GM18511 (cell line): ENCODE measurements around the gene INCA1.
A peak's percentile ranks its signal among the peaks of the same experiment; 100 is the strongest.

Experiments
- ATAC-seq: cut with Tn5 transposase; IDR thresholded peaks from one replicate; pipeline ENCODE4 v1.9.1; 2021; ENCODE audit warnings: mild to moderate bottlenecking, moderate library complexity; ENCODE audit not compliant: unreplicated experiment

Gene INCA1

DNA sequence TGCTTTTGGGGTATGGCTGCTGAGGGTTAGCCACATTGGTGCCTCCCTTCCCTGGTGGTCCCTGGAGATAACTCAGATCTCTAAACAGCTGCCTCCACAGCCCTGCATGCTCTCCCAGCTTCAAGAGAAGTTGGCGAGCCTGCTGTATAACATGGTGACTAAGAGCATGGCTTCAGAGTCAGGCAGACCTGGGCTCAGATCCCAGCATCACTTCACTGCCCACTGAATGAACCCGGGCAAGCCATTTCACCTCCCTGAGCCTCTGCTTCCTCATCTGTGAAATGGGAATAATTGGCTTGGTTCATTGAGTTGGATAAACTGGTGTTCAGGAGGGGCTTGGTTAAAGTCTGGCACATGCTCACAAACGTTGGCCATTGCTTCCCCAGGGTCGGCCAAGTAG, 17.0 kb upstream of the INCA1 start:
- ATAC-seq = no peak

- ATAC-seq = no peak
Observed at GRCh38 chr17:5011928-5012327, 14.6 kb upstream of the INCA1 start.

DNA sequence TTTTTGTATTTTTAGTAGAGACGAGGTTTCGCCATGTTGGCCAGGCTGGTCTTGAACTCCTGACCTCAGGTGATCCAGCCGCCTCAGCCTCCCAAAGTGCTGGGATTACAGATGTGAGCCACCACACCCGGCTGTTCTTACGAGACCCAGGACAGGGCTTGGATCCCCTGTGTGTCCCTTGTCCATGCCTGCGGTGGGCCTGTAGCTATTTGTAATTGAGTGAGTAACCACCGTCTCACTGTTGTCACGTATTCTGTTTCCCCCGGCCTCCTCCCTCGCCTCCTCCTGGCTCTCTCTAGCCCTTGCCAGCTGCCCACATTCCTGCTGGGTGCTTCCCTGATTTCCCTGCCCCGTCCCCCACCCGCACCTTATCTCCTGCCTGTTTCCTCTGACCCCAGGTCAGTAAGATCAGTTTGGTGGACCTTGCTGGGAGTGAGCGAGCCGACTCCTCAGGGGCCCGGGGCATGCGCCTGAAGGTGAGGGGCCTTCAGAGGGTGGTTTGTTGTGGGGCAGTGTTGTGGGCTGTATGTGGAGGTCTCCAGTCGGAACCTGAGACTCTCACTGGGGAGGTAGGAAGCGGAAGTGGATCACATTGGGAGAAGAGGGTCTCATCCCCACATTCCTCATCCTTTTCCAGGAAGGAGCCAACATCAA, 6.0 kb upstream of the INCA1 start:
- no peak for ATAC-seq

- ATAC-seq = no peak
Observed at GRCh38 chr17:5002121-5002788, 4.9 kb upstream of the INCA1 start.

- no peak for ATAC-seq
Observed at GRCh38 chr17:5000237-5000639, 2.9 kb upstream of the INCA1 start.

DNA sequence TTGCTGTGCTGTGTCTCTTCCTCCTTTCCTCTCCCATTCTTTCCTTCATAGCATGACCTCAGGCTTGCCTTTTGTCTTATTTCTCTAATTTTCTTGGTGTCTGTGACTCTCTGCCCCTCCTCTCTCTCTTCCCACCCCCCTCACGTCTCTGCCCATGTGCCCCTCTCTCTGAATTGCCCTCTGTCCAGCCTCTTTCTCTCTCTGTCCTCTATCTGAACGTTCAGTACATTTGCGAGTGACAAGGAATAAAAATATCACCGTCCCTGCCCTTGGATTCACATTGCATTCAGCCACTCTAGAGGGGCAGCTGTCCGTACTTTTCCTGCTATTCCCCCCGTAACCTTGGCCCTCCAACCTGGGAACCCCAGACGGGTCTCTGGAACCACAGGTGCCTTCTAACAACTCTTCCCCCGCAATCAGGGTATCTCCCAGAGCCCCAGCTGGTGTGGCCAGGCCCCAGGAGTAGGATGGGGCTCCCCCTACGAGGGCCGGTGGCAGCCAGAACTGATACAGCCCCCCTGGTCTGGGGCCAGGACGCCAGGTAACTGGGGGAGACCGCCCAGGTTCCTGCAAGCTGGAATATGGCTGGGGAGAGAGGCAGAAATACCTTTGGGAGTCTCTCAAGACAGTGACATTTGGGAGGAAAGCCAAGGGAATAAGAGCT, 2.2 kb upstream of the INCA1 start:
- no peak for ATAC-seq

DNA sequence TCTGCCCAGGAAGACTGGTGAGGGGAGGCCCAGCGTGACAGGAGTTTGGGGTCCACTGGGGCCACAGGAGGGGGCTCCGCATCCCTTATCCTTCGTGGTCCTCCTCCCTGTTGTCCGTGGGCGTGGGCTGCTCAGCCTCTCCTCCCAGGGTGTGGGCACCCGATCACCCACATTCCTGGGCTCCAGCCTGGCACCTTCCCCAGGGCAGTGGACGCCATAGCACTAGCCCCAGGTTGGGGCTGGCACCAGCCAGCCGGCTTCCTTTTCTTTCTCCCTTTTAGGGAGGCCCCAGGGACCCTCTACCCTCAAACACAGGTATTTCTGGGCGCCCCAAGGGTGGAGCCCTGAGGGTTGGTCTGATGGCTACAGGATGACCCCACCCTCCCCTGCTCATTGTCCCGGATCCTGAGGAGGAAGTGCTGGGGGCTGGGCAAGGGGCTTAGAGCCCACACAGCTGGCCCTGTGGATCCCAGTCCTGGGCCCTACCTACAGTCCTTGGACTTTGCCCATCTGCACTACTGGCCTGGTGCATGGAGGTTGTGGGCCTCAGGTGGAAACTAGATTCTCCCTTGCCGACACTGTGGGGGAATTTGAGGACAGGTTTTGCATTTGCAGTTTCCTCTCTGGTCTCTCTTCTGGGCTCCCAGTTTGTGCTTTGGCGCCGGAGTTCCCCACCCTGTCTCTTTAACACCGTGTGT, 1.6 kb upstream of the INCA1 start:
- no peak for ATAC-seq

DNA sequence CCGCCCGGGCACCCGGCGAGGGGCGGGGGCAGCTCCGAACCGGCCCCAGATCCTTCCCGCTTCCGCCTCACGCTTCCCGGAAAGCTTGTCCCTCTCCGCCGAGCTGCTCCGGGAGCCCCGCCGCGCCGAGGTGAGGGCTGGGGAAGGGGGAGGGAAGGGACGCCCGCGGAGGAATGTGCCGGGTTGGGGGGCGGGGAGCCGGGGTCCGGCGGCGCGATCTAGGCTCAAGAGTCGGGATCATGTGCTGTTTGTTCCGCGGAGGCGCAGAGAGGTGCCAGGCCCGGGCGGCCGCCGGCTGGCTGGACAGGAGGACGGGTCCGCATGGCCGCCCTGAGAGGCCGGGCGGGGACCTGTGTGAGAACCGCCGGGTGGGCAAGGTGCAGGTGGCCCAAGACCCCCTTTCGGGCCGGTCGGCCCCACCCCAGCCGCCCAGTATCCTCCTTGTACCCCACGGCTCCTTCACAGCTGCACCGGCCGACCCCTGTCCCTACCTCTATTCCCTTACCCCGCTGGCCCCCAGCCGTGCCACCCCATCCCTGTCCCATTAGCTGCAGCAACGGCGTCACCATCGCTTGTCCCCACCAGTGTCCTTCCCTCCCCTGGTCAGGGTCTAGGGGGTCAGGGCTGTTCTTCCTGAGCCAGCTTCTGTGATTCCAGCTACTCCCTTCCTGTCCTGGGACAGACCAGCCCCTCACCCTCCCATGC, 857 bp upstream of the INCA1 start:
- peak; percentile 23 for ATAC-seq

DNA sequence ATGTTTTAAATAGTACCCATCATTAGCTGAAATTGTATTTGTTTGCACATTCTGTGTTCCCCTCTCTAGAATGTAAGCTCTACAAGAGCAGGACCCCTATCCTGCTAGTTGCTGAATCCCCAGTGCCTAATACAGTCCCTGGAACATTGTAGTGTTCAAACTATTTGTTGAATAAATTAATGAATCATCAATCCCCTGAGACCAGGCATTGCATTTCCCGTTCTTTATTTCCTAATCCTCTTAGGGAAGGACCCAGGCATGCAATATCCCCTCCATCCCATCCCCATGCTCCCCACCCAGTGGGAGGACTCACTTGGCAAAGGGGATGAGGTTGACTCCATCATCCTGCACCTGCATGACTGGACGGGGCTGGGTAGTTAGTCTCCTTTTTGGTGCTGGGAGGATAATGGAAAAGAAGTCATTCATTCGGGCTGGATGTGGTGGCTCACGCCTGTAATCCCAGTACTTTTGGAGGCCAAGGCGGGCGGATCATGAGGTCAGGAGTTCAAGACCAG, 3.2 kb downstream of the INCA1 start:
- no peak for ATAC-seq

GRCh38 chr17:4987767-4988567, 9.4 kb downstream of the INCA1 start:
- ATAC-seq = peak; percentile 10

DNA sequence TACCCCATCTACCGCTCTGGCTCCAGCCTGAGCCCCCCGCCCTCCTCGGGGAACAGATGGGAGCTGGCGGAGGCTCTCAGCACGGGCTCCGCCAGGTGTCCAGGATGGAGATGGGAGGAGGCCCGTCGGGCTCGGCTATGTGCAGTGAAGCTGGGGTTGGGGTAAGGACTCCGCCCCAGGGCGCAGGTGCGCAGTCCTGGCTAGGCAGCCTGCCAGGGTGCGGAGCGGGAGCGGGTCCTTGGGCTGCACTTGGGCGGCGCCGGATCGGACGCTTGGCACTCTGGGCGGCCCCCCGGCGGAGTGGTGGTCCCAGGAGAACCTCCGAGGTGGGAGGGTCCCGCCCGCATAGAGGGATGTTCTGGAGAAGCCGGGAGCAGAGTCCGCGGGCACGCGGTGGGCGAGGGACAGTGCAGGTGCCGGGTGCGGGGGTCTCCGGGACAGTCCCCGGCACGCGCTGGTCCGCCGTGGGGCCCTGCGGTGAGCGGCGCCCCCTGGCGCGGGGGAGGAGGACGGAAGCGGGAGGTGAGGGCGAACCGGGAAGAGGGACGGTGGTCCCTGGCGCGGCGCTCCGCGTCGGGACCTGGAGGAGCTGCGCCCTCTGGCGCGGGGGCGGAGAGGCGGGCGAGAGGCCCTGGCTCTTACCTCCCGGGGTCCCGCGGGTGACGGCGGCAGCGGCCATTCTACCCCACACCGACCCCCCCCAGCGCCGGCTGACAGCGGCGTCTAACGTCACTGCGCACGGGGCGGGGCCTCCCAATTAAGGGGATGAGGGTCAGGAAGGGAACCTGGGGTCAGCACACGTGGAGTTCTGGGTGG, 10.2 kb downstream of the INCA1 start, which contains the start of gene CAMTA2:
Gene CAMTA2 (minus strand): TSS at position 725 of the 816 bp plus-strand sequence. CDS start 1,453 bp downstream, outside the sequence.
- peak; percentile 79 for ATAC-seq

GRCh38 chr17:4986403-4986802, 10.9 kb downstream of the INCA1 start:
- no peak for ATAC-seq

GRCh38 chr17:4982305-4982704, 15.0 kb downstream of the INCA1 start:
- no peak for ATAC-seq

DNA sequence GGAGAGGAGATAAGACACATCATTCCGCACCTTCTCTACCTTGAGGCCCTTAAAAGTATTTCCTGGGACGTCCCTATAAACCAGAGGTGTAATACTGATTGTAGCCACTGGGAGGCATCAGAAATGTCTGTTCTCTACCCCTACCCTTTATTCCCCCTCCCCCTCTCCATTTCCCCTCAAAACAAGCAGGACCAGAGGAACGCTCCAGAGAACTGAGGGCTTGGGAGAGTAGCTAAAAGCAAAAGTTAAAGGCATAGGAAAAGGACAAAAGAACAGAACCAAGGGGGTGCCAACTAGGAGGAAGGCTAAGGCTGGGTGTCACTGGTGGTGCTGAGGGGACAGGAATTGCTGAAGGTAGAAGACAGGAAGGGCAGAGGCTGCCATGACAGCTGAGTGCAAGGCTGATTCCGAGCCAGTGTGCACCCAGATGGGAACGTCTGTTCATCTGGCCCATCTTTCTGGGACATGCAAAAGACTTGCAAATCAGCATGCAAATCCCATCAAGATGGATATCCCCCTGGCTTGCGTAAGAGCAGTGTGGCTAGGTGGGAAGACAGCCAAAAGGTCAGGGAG, 16.6 kb downstream of the INCA1 start:
- ATAC-seq = no peak

- no peak for ATAC-seq
Observed at GRCh38 chr17:4978726-4979125, 18.6 kb downstream of the INCA1 start.

DNA sequence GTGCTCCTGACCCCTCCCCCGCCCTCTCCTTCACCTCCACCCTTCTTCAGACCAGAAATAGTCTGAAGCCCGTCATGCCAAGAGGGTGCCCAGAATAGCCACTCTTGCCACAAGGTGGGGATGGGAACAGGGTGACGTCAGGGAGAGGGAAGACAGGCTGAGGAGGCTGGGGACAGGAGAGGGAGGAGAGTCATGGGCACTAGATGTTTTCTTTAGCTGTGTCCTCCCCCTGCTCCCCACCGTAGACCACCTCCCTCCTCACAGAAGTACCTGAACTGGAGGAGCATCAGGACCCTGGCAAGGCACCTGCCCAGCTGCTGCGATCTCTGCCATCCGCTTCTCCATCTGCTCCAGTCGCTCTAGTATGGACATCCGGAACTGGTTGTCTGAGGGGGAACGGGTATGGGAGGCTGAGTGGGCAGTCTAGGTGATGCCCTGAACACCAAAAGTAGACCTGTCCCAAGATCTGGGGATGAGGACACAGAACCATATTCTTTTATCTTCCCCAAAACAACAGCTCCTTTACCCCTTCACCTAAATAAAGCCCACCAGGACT, 23.1 kb downstream of the INCA1 start:
- no peak for ATAC-seq

GRCh38 chr17:4973256-4974114, 23.8 kb downstream of the INCA1 start:
- no peak for ATAC-seq
